Fibroblast of peridontal ligament (primary cell): ENCODE measurements around the gene SOCS1.
A peak's percentile ranks its signal among the peaks of the same experiment; 100 is the strongest.
"Not testable (repeated sequence)": the region's sequence is repeated elsewhere in the genome, so short reads cannot be mapped to it uniquely, and the experiment has no call there.

Experiments
- DNase-seq: peaks from one replicate; pipeline ENCODE4 v3.0.0-alpha.2; 2010; ENCODE audit errors: extremely low read depth

SOCS1 gene, protein sequence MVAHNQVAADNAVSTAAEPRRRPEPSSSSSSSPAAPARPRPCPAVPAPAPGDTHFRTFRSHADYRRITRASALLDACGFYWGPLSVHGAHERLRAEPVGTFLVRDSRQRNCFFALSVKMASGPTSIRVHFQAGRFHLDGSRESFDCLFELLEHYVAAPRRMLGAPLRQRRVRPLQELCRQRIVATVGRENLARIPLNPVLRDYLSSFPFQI

DNA sequence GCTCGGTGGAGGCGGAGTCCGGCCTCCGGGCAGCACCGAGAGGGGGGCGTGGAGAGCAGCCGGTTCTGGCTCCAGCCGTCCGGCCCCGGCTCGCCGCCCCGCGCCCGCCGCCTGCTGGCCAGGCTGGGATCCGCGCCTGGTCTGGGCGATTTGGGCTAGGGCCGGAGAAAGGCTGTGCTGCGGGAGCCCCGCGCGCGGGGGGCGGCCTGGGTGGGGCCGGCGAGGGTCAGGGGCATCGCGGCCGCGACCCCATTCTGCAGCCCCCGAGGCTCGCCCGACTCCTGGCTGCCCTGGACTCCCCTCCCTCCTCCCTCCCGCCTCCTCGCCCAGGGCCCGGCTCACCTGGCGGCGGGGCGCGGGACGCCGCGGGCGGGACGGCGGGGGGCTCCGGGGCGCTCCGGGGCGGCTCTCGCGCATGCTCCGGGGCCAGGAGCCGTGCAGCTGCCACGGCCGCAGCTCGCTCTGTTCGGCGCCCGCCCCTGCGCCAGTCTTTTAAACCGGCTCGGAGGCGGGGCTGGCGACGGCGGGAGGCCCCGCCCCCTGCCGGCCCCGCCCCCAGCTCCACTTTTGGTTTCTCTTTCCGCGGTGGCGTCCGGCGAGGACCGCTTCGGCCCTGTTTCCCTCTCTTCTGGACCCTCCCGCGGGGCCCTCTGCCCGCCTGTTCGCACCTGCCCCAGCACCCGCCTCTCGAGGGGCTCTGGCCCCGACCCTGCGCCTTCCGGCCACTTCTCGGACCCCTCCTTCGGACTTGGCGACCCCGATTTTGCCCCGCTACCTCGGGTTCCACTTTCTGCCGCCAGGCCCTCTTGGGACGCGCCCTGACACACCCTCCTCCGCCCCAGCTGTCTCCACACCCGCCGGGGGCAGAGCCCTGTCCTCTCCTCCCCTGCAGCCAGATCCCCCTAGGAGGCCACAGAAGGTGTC is at the start of gene SOCS1:
Gene SOCS1 (minus strand): TSS at position 468 of the 924 bp plus-strand sequence. CDS start 726 bp downstream, outside the sequence.
- DNase-seq = peak; percentile 81

DNA sequence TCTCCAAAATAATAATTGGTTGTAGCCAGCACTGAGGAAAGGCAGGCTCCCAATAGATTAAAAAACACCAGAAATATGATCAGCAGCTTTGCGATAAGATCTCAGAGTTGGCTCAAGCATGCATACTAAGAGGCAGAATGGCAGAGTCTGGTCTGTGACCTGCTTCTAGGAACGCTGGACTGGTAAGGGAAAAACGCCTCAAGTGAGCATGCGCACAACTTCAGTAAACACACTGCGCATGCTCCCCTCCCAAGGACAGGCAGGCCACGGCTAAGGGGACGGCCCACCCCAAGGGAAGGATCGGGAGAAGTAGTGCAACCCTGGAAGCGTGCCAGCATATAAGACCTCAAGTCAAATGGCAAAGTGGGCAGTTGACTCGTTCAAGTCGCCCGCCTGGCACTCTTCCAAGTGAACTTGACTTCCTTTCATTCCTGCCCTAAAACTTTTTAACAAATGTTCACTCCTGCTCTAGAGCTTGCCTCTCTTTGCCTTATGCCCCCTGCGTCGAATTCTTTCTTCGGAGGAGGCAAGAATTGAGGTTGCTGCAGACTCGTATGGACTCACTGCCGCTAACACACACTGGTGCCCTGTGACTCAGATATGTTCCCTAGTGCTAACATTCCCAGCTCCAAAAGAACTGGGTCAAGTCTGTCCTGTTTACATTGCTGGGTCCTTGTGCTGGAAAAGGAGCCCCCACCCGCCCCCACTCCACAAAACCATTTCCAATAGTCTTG is 47.6 kb upstream of the SOCS1 start:
- DNase-seq = no peak

DNA sequence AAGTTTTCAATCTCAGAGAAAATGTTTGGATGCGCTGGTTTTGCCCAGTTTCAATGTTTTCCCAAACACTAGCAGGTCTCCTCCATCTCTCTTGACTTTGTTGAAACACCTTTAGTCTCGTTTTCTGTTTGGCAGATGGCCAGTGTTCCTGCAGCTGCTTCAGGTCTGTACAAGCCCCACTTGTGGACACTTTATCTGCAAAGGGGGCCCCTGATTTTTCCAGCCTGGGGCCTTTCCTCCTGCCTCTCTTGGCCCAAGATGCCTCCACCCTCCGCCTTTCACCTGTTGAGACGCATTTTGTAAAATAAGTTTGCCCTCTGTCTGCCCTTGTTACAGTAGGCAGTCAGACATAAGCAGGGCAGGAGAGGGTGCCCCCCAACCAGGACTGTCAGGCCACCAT is 47.0 kb upstream of the SOCS1 start:
- no peak for DNase-seq

DNA sequence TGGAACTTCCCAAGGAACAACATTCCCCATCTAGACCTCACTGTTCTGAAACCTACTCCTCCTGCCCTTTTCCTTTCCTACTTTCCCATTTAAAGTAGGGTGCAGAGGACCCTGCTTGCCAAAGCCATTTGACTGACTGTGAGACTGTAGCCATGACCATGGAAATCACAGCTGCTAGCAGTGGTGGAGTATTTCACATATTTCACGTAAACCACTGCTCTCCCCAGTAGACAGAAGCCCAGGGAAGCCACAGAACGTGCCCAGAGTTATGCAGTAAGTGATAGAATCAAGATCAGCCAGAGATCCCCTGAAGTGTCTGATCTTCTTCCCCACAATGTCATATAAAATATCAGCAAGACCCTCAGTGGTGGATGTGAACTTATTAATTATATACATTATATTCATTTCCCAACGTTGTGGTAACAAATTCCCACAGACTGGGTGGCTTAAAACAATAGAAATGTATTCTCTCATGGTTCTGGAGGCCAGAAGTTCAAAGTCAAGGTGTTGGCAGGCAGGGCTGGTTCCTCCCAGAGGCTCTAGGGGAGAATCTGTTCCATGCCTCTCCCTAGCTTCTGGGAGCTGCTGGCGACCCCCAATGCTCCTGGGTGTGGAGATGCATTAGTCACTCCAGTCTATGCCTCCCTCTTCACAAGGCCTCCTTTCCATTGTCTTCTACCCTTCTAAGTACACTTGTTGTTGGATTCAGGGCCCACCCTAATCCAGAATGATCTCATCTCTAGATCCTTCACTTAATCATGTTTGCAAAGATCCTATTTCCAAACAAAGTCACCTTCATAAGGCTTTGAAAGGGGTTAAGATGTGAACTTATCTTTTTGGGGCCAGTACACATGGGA is 45.9 kb upstream of the SOCS1 start:
- DNase-seq = no peak

DNA sequence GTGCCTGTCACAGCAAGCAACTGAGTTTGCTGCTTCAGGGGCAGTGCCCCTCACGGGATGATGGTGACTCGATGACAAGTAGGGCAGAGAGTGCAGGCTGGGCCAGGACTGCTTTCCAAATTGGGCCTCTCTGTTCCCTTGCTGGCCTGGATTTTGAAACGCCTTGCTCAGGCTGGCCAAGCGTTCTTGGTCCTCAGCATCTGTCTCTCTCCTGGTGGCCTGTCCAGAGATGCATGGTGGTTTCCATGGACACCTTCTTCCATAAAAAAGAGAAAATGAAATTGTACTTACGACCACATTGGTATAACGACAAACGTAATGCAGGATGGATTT is 44.5 kb upstream of the SOCS1 start:
- DNase-seq = no peak

DNA sequence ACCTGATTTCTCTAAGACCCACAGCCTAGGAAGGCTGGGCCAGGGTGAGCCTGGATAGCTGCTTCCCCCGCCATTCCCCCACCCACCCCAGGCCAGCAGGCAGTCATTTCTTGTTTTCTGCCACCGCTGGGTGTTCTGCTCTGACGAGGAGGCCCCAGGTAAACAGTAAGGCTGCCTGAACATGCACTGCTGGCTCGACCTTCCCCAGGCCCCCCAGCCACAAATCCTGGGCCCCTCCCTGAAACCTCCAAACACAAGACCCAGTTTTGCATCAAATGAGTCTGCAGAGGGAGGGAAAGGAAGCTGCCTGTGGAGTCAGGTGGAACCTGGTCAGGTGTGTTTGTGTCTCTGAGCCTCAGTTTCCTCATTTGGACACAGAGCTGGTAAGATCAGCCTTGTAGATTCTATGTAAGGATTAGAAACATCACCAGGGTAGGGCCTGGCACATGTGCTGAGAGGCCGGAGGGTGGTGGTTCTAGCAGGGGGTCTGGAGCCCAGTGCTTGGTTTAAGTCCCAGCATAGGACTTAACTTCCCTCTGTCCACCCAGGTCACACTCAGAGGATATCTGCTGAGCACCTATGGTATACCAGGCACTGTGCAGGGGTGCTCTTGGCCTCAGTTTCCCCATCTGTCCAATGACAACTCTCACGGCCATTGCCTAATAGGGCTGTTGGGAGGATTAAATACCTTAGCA is 44.0 kb upstream of the SOCS1 start:
- DNase-seq = no peak

DNA sequence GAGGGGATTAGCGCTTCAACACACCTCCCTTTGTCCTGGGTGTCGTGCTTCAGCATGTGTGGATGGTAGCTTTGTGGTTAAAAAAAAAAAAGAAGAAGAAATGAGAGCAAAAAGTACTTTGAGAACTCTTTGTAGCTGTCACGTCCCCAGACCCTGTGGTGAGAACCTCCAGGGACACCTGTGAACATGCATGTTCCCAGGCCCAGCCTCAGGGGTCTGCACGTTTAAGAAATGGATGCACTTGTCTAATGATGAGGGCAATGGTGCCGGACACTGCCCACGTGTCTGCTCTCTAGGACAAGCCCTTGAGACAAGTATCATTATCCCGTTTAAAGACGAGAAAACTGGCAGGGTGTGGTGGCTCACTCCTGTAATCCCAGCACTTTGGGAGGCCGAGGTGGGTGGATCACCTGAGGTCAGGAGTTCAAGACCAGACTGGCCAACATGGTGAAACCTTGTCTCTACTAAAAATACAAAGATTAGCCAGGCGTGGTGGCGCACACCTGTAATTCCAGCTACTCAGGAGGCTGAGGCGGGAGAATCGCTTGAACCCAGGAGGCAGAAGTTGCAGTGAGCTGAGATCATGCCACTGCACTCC is 43.0 kb upstream of the SOCS1 start:
- not testable (repeated sequence) for DNase-seq

DNA sequence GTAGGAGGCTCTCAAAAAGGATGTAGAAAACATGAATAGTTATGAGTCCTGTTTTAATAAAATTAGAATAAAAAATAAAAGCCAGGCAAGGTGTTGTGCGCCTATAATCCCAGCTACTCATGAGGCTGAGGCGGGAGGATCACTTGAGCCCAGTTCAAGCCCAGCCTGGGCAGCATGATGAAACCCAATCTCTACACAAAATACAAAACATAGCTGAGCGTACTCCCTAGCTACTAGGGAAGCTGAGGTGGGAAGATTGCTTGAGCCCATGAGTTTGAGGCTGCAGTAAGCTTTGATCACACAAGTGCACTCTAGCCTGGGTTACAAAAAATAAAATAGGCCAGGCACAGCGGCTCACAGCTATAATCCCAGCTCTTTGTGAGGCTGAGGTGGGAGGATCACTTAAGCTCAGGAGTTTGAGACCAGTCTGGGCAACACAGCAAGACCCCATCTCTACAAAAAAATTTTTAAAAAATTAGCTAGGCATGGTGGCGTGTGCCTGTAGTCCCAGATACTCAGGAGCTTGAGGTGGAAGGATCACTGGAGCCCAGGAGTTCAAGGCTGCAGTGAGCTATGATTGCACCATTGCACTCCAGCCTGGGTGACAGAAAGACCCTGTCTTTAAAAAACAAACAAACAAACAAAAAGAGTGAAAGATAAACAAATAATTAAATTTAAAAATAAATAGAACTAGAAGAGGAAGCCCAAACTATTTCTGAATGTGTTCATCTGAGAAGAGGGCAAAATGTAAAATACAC is 42.3 kb upstream of the SOCS1 start:
- no peak for DNase-seq

DNA sequence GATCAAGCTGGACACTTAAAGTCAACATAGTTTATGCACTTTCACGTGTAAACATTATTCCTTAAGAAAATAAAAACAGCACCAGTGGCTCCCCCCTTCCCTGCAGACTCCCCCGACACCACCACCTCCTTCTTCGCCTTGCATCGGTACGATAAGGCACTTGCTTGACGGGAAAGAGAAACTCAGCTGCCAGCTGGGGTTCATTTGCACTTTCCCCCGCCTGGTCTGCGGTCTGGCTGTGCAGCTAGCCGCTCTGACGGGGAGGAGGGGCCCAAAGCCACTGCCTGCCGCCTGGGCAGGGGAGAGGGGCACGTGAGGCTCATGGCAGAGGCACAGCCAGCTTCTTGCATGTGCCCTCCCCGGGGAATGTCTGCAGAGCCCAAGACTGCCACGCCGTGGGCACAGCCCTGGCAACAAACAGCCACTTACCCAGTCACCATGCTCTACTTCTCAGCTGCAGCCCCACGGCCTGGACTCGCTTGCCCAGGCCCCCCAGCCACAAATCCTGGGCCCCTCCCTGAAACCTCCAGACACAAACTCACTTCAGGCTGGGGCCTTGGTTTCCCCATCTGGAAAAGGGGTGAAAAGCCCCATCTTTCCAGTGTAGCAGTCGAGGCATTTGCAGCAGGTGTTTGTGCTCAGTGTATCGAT is 41.6 kb upstream of the SOCS1 start:
- DNase-seq = peak; percentile 73

DNA sequence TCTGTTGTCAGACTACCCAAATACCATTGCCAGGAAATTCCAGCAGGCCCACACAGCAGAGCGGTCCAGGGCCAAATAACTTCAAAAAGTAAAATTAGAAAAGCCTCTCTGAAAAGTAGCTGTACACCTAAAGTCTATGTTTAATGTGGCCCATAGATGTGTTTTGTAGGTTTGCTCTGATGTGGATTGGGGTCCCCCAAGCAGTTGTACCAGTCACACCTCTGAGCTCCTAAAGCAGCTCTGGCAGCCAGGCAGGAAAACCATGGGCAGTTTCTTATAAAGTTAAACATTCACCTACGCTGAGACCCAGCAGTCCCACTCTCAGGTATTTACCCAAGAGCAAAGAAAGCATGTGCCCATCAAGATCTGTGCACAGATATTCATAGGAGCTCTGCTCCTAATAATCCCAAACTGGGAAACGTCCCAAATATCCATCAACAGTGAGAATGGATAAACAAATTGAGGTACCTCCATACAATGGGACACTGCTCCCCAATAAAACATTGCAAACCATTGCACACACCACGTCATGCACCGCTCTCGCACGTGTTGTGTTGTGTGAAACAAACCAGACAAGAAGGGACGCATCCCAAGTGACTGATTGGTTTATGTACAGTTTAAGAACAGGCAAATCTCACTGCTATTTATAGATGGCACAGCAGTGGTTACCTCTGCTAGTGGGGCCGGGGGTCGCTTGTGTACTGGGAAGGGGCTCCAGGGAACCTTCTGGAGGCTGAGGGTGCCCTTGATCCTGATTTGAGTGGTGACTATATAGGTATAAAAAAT is 40.9 kb upstream of the SOCS1 start:
- no peak for DNase-seq

DNA sequence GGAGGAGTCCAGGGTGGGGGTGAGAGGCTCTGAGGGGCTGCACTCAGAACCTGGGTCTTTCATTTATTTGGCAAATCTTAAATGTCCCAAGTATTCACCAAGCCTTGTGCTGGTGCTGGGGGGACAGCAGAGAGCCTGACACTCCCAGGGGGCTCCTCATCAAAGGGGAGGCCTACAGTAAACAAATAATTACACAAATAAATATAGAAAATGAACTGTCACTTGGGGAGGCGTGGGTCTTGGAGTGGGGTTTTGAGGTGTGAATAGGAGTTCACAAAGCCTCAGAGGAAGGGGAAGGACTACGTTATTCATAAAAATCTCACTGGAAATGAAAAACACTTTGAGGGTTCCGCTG is 40.3 kb upstream of the SOCS1 start:
- DNase-seq = no peak

DNA sequence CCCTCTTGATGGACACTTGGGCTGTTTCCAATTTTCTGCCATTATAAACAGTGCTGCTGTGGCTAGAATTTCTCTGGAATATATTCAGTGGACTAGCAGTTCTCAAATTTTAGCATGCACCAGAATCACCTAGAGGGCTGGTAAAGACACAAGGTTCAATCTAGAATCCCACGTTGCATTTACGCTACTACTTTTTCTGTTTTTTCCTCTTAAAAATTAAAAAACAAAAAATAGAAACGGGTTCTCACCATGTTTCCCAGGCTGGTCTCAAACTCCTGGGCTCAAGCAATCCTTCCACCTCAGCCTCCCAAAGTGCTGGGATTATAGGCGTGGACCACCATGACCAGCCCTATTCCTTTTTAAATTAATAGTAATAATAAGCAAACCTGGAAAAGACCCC is 39.7 kb upstream of the SOCS1 start:
- DNase-seq = no peak

DNA sequence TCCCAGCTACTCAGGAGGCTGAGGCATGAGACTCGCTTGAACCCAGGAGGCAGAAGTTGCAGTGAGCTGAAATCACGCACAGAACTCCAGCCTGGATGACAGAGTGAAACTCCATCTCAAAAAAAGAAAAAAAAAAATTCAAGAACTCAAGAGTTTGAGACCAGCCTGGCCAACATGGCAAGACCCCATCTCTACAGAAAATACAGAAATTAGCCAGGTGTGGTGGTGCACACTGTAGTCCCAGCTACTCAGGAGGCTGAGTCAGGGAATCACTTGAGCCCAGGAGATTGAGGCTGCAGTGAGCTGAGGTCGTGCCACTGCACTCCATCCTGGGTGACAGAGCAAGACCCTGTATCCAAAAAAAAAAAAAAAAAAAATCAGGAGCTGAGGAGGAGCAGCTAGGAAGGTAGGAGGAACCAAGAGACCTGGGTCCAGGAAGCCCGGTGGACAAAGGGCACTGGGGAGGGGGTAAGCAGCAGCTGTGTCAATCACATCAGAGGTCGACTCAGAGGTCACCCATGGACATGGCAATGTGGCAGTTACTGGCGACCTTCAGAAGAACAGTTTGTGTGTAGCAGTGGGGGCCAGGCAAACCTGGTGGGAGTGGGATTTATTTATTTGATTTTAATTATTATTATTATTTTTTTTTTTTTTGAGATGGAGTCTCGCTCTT is 36.2 kb upstream of the SOCS1 start:
- no peak for DNase-seq

DNA sequence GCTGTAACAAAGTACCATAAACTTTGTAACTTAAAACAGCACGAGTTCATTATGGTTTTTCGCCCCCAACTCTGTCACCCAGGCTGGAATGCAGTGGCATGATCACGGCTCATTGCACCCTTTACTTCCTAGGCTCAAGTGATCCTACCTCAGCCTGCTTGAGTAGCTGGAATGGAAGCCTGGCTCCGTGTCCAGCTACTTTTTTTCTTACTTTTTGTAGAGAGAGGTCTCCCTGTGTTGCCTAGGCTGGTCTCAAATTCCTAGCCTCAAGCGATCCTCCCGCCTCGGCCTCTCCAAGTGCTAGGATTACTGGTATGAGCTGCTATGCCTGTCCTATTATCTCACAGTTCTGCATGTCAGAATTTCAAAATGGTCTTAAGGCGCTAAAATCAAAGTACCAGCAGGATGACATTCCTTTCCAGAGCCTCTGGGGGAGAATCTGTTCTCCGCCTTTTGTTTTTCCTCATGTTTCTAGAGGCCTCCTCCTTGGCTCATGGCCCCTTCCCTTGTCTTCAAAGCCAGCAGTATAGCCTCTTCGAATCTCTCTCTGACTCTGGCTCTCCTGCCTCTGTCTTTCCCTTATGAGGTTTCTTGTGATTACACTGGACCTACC is 35.2 kb upstream of the SOCS1 start:
- DNase-seq = no peak

DNA sequence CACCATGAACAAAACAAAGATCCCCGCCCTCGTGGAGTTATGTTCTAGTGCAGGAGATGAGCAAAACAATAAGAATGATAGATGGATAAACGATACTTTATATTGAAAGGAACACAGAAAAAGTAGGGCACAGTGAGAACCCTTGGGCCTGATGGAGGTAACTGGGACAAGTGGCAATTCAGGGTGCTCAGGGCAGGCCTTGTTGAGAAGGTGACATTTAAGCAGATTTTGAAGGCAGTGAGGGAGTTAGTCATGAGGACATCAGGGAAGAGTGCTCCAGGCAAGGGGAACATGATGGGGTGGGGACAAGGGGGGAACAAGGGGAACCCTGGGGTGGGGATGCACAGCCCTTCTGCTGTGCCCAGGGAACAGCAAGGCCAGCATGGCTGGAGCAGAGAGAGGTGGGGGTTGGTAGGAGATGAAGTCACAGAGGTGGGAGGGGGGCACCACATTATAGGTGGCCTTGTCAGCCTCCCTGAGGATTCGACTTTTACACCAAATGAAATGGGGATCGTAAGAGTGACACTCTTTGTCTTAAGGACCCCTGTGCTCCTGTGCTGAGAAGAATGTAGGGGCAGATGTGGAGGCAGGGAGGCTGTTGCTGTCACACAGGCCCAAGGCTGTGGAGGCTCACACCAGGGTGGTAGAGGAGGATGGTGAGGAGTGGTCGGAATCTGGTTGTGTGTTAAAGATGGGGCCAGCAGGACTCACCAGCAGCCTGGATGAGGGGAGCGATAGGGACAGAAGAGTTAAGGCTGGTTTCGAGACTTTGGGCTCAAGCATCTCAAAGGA is 34.3 kb upstream of the SOCS1 start:
- DNase-seq = no peak

DNA sequence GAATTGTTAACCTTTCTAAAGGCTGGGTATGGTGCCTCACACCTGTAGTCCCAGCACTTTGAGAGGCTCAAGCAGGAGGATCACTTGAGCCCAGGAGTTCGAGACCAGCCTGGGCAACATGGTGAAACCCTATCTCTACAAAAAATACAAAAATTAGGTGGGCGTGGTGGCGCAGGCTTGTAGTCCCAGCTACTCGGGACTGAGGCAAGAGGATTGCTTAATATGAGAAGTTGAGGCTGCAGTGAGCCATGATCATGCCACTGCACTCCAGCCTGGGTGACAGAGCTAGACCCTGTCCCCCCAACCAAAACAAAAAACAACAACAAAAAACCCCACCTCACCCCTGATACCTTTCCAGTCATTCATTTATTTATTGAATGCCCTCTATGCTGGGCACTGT is 33.7 kb upstream of the SOCS1 start:
- DNase-seq = not testable (repeated sequence)

DNA sequence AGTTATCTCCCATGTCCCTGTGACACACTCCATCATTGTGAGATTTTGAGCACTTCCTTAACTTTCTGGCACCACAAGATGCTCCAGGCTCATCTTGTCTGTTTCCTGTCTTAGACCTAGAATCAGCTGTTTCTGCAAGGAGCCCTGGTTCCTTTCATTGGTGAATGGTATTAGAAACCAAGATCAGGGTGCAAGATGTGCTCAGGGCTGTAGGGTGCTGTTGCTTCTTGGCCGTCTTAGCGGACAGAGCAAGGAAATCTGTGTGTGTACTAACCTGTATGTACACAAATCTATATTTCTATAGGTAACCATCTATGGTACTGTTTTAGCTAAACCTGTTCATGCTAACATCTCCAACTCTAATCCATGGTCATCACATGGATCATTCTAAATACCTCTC is 33.2 kb upstream of the SOCS1 start:
- DNase-seq = no peak
